Measurements from ENCODE around the gene LMAN2L.
A peak's percentile ranks its signal among the peaks of the same experiment; 100 is the strongest.

LMAN2L gene, protein sequence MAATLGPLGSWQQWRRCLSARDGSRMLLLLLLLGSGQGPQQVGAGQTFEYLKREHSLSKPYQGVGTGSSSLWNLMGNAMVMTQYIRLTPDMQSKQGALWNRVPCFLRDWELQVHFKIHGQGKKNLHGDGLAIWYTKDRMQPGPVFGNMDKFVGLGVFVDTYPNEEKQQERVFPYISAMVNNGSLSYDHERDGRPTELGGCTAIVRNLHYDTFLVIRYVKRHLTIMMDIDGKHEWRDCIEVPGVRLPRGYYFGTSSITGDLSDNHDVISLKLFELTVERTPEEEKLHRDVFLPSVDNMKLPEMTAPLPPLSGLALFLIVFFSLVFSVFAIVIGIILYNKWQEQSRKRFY

DNA sequence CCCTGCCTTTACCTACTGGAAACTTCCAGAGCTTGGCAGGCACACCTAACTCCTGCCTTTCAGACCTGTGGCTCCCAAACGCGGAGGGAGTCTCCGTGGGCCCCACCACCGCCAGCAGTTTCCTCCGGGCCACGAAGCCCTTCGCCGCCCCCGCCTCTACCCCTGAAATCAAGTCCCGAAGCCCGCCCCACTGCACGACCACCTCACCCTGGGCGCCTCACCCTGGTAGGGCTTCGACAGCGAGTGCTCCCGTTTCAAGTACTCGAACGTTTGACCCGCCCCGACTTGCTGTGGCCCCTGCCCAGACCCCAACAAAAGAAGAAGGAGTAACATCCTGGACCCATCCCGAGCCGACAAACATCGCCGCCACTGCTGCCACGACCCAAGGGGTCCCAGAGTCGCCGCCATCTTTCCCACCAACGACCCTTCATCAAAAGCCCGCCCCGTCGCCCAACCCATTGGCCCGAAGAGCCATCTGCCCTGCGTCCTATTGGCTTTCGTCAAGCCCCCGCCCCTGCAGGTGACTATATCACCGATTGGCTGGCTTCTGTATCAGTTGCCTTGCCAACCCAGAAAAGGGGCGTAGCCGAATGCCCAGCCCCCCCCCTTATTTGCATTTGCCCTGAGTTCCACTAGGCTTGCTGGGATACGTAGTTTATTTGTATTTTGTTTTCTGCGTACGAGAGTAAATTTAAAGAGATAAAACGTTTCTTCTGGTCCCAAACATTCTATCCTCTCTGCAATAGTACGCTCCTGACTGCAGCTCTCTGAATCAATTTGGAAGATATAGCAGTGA, at the start of gene LMAN2L:
LMAN2L (minus strand) TSS at position 432 of the 796 bp plus-strand sequence; CDS start at position 408, 24 bp downstream.
- peak; percentile 95 to 97 for DNase-seq

DNA sequence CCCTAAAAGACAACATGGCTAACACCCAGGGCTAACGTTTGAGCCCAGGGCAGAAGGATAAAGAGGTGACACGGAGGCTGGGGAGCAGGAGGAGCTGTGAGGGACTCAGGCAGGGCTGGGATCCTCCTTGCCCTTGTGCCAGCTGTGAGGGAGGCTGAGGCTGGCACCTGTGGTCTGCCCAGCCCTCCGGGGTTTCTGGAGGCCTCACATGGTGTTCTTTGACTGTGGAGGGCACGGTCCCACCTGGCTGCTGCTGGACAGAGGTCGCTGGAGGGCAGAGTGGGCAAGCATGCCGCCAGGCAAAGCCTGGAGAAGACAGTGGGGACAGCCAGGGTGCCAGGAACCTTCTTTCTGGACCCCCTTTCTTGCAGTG, 49.4 kb upstream of the LMAN2L start:
- DNase-seq = no peak

DNA sequence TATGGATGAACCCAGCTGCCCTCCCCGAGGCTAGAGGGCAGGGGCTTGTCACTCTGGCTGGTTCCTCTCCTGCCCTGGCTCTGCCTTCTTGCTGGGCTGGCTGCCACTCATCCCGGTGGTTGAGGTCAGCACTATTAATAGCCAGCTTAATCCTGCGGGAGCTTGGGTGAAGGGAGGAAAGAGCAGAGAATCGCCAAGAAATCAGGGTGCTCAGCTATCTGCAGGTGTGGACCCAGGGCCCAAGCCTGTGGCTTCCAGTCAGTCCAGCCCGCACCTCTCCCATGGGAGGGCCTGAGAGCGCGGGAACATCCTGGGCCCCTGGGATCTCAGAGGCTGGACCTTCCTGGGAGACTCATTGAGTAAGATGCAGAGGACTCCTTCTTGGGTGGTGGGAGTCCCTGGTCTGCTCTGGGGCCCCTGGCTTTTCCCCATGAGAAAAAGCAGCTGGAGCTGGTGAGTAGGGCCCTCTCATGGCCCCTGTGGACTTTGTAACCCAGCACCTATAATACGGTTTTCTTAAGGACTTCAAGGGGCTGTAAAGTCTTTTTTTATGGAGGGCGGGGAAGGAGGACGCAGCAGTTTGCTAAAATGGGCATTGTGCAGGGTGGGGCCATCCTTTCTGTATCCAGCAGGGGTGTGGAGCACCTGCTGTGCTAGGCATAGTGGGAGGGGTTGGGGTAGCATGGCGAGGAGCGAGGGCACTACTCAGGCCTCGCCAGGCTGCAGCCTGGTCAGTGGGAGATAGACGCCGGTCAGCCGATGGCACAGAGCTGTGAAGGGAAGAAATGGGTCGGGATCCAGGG, 48.8 kb upstream of the LMAN2L start:
- no peak for DNase-seq

DNA sequence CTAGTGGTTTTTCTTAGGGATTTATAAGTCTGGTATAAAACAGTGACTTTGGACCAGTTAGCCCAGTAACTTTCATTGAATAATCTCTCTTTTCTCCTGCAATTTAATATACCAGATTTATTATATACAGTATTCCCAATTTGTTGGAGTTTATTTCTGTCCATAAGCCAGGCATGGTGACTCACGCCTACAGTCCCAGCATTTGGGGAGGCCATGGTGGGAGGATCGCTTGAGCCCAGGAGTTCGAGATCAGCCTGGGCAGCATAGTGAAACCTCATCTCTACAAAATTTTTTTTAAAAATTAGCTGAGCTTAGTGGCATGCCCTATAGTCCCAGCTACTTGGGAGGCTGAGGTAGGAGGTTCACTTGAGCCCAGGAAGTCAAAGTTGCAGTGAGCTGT, 47.5 kb upstream of the LMAN2L start:
- DNase-seq = no peak

DNA sequence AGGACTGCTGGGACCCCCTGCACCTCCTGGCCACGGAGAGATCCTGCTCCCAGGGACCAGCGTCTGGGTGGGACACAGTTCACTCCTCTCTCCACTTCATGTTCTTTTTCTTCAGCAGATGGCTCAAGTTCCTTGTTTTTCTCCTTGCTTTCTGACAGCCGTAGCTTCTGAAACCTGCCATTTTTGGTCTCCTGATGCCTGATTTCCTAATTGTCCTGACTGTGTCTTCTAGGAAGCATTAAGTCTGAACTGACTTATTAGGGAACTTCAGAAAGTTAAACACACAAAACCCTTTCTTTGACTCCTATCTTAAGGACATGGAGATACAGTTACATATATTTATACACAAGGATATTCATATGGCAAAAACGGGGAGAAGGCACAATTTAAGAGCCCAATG, 43.5 kb upstream of the LMAN2L start:
- DNase-seq = no peak

DNA sequence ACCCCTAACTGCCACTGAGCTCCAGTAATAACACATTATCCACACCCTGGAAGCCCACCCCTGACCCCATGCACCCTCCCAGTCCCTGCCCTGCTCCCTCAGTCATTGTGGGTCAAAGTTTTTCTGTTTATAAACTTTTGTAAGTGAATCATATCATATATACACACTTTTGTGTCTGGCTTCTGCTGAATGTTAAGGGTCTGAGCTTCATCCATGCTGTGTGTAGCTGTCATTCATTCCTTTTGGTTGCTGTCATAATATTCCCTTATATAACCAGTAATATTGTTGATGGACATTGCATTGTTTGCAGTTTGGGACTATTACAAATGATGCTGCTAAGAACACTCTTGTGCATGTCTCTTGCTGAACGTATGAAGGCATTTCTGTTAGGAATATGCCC, 35.3 kb upstream of the LMAN2L start:
- DNase-seq = no peak

DNA sequence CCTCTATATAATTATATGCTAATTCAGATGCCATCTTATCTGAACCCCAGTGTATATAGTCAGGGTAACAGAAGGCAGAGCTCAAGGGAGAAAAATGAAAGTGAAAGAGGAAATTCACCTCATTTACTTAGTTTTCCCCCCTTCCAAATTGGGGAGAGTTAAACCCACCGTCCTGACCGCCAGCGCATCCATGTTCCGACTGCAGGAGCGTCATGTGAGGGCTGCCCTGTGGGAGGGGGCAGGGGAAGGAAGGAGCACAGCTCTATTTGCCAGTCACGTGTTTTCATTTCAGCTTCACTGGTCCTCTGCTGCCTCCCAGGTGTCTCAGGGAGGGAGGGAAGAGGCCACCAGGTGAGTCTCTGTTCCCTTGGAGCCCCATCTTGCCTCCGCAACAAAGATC, 34.1 kb upstream of the LMAN2L start:
- DNase-seq = peak; percentile 29 to 43

DNA sequence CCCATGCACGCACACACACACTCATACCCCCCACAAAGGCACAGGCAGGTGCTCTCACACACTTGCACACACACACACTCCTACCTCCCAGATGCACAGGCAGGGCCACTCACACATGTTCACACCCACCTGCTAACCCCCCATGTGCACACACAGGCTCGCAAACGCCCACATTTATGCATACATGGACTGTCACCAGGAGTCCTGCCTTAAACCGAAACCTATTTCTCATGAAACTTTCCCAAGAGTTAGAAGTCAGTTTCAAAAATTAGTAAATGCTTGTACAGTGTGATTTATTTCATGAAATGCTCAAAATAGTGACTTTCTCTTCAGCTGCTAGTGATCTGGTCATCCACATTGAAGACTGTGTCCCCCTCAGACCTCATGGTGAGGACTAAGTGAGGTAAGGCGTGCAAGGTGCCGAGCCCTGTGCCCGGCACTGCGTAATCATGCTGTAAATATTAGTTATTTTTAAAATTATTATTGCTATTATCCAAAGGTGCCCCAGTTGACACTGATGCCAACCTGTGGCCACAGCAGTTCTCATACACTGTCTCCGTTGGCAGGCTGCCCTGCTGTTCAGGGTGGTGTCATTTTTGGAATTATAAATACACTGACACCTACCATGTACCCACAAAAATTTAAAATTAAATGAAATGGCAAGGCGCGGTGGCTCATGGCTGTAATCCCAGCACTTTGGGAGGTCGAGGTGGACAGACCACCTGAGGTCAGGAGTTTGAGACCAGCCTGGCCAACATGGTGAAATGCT, 33.2 kb upstream of the LMAN2L start:
- DNase-seq = peak; percentile 39 to 44

DNA sequence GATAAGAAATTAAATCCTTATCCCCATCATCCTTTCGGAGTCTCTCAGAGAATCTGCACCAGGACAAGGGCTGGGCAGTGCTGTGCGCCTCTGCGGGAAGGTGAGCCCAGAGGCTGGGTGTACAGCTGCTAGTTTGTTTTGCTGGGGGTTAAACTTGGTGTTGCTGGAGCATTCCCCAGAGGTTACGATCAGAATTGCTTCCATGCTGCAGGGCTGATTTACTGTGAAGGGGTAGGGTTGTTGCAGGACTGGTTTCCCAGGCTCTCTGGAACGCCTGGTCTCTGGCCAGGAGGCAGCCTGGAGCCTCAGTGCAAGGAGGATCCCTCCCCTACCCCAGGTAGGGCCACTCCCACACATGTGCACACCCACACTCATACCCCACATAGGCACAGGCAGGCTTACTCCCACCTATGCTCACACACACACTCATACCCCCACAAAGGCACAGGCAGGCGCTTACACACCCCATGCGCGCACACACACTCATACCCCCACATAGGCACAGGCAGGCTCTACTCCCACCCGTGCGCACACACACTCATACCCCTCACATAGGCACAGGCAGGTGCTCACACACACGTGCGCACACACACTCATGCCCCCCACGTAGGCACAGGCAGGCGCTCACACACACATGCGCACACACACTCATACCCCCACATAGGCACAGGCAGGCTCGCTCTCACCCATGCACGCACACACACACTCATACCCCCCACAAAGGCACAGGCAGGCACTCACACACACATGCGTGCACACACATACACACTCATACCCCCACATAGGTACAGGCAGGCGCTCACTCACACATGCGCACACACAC, 32.1 kb upstream of the LMAN2L start:
- DNase-seq = no peak

DNA sequence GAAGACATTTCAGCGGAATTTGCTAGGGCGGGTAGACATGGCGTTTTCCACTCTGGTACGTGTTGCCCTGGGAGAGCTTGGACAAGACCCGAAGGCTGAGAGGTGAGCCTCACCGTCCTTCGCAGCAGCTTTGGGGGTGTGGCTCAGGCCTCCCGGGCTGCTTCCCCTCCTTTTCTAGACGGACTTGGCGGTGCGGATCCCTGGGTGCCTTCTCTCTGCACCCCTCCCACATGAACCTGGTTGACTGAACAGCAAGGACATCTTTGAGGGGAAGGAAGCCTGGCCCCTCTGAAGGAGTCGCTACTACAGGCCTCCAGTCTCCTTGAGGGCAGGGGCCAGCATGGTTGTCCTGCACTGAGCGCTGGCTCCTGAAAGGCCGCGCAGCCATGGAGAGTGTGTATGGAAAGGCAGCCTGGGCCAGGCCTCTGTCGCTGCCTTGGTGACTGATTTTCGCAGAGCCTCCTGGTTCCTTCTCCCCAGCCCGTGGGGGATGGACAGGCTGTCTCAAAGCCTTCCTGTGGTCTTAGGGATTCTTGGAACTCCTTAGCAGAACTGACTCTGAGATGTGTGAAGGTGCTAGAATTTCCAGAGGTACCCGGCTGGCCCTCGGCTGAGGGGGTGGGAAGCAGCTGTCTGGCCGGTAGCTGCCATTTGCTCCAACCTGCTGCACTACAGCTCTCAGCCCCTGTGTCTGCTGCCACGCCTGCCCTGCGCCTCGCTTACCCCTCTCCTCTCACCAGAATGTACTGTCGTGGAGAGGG, 30.8 kb upstream of the LMAN2L start:
- no peak for DNase-seq

DNA sequence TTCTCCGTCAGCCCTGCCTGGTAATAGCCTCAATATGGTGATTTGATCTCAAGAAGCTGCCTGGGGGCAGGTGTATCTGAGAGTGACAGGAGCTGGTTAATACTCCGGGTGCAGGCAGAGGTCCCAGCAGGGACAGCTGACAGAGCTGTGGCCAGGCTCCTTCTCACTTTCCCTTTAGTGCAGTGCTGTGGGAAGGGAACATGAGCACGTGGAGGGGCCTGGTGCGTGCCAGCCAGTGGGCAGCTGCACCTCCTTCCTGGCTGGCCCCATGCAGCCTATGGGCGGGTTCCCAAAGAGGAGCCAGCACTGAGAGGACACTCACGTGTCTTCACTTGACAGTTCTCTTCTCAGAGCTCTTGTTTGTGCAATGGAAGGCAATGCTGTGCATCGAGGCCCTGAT, 29.9 kb upstream of the LMAN2L start:
- no peak for DNase-seq

DNA sequence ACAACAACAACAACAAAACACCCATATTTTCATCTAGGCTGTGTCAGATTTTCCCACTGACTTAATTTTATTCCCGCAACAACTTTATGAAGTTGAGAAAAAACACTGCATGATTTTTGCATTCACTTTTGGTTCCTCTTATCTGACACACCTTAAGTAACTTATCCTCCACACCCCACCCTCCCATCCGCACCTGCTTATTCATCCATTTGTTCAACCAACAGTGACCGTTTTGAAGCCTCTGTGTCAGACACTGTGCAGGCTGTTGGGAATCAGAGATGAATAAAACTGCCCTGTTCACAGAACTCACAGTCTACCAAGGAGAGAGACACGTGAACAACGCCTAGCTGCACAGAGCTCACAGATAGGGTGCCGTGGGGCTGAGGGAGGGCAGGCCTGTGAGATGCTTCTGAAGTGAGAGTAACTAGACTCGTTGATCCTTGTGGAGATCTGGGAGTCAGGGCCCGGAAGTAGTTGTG, 28.3 kb upstream of the LMAN2L start:
- DNase-seq = no peak

DNA sequence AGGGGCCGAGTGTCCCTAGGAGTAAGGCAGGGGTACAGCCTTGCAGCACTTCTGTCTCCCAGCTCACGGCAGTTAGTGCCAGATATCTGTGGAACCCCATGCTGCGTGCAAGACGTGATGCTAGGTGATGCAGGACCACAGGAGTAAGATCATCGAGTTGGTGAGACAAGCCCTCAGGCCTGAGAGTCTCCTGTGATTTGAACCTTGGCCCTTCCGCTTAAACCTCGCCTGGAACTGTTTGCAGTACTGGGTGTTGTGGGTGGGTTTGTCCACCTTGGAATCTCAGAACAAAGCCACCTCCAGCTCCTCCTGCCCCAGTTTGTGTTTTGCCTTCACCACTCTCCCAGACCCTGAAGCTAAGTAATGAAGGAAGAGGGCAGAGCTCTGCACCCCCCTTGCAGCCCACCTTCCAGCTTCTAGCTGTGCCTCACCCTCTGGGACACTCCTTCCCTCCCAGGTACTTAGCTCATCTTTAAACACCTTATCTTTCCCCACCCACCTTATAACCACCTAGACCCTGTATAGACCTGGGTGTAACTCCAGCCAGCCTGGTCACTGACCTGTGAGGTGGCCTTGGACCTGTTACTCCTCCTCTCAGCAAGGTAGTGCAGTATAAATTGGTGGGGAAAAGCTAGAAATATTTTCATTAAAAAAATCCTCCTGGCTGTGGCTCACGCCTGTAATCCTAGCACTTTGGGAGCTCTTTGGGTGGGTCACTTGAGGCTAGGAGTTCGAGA, 27.4 kb upstream of the LMAN2L start:
- no peak for DNase-seq

DNA sequence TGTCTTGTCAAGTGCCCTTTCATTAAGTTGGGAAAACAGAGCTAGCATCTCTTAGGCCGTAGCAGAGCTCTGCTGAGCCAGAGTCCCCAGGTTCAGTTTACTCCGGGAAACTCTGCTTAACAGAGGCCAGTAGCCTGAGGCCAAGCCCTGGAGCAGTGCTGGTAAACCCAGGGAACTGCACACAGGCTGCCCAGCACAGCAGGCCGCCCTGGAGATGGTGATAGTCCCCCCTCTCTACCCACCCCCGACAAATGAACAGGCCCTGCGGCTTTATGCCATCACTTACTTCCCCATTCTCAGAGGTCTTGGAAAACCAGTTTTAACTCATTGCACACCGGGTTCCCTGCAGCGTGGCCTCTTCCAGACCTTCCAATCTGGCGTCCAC, 24.4 kb upstream of the LMAN2L start:
- no peak for DNase-seq

DNA sequence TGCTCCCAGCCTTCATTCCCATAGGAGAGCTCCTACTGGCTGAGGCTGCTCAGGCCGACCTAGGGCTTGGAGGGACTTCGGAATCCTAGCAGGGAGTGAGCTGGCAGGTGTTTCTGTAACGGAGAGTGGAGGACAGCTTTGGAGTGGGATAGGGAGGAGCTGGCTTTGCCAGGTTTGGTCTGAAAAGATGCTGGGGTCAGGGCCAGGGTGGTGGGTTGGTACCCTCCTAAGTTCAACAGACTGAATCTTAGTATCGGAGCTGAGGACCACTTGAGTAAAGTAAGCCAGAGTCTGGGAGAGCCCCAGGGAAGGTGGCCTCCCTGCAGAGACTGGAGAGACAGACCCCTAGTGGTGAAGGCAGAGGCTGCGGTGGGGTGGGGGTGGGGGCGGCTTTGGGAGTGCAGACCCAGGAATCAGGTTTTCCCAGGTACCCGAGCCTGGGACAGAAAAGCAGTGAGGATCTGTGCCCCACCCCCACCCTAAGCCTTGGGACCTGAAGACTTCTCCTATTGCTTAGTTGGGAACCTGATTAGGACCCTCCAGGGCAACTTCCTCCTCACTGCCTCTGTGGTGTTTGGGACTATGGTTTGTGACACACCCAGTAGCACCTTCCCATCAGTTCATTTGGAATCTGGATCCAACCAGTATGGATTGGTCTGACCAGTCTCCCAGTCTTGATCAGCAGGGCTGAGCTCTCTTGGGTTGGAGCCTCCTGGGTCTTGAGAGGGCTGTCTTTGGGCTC, 23.8 kb upstream of the LMAN2L start:
- DNase-seq = peak in 1 of 2 experiments; percentile 19

DNA sequence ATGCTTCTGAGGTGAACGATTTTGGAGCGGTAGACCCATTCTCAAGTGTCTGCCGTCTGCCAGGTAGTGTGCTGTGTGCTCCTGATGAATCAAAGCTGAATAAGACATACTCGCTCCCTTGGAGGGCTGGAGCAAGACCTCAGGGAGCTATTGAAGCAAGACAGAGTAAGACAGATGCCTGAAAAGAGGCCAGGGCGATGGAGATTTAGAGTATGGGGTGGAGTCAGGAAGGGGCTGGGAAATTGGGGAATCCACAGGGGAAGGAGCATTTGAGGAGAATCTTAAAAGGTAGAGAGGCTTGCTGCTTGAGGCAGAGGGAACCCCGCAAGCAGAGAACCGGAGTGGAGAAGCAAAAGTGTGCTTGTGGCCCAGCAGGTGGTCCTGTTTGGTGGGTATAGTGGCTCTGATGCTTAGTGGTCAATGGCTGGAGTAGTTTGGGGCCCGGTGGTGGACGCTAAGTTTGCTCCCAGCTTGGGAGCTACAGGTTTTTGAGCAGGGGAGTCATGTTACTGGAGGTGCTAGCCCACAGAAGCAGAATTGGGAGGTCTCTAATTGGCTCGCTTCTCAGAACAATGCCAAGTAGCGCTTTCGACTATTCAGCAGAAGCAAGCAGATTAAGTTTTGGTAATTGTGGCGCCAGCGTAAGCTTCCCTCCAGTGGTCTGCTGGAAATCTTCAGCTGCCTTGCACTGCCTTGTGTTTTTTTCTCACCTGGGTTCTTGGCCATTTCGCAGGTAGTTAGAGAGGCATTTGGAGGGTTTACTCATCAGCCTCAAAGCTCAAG, 22.9 kb upstream of the LMAN2L start:
- DNase-seq = peak in 1 of 2 experiments; percentile 8

DNA sequence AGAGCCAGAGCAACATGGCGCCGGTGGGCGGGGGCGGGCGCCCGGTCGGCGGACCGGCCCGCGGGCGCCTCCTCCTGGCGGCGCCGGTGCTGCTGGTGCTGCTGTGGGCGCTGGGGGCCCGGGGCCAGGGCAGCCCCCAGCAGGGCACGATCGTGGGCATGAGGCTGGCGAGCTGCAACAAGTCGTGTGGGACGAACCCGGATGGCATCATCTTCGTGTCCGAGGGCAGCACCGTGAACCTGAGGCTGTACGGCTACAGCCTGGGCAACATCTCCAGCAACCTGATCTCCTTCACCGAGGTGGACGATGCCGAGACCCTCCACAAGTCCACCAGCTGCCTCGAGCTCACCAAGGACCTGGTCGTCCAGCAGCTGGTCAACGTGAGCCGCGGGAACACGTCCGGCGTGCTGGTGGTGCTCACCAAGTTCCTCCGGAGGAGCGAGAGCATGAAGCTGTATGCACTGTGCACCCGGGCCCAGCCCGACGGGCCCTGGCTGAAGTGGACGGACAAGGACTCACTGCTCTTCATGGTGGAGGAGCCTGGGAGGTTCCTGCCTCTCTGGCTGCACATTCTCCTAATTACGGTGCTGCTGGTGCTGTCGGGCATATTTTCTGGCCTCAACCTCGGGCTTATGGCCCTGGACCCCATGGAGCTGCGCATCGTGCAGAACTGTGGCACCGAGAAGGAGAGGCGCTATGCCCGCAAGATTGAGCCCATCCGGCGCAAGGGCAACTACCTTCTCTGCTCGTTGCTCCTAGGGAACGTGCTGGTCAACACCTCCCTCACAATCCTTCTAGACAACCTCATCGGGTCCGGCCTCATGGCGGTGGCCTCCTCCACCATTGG, 21.3 kb upstream of the LMAN2L start:
- no peak for DNase-seq
